ENCODE results near the gene SIRPD. TPM values are rescaled to one million over a fixed set of nuclear protein-coding genes. Genes with fewer than 3 reads are reported as not detected.

The SIRPD gene
- total RNA-seq, 2 donors from 2014 or later = not detected

DNA sequence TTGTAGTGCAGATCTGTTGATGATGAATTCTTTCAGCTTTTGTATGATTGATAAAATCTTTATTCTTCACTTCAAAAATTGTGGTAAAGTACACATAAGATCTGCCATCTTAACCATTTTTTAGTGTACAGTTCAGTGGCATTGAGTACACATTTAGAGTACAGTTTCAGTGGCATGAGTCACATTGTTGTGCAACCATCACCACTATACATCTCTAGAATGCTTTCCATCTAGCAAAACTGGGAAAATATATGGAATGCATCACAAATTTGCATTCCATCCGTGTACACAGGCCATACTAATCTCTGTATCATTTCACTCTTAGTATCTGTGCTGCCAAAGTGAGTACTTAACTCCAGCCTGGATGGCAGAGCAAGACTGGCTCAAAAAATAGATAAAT, 28.7 kb downstream of the SIRPD start:
- Histone ChIP-seq H3K9ac (ENCODE audit: low read depth in 2 of 2, low read length in 2 of 2) (no peak overlapping the region), H3K27me3 (no peaks in the 10 kb centered on the region), H3K4me1 (no peaks in the 10 kb centered on the region), H3K4me3 (no peak overlapping the region), H3K9me3 (no peaks in the 10 kb centered on the region), H3K36me3 (no peaks in the 10 kb centered on the region), H3K27ac (no peak overlapping the region)
- intact Hi-C loops (cut with DNase I) = no loop called here
- TF ChIP-seq, protein P1, sequence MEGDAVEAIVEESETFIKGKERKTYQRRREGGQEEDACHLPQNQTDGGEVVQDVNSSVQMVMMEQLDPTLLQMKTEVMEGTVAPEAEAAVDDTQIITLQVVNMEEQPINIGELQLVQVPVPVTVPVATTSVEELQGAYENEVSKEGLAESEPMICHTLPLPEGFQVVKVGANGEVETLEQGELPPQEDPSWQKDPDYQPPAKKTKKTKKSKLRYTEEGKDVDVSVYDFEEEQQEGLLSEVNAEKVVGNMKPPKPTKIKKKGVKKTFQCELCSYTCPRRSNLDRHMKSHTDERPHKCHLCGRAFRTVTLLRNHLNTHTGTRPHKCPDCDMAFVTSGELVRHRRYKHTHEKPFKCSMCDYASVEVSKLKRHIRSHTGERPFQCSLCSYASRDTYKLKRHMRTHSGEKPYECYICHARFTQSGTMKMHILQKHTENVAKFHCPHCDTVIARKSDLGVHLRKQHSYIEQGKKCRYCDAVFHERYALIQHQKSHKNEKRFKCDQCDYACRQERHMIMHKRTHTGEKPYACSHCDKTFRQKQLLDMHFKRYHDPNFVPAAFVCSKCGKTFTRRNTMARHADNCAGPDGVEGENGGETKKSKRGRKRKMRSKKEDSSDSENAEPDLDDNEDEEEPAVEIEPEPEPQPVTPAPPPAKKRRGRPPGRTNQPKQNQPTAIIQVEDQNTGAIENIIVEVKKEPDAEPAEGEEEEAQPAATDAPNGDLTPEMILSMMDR (IDR thresholded peaks at IDR 0.05) = no peak
- DNase-seq = no peak

DNA sequence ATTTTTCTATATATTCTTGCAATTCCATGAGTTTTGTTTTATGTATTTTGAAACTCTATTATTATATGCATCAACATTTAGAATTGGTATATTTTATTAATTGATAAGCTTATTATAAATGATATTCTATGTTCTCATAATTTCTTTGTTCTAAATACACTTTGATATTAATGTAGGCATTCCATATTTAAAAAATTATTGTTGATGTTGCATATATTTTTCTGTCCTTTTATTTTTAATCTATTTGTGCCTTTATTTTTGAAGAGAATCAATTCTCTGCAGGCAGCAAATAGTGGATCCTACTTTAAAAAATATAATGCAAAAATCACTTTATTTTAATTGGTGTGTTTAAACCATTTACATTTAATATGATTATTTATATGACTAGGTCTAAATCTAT, 29.6 kb downstream of the SIRPD start:
- intact Hi-C loops (cut with DNase I) = no loop called here
- Histone ChIP-seq H3K4me1 (no peaks in the 10 kb centered on the region), H3K27me3 (no peaks in the 10 kb centered on the region), H3K4me3 (no peak overlapping the region), H3K9ac (ENCODE audit: low read depth in 2 of 2, low read length in 2 of 2) (no peak overlapping the region), H3K27ac (no peak overlapping the region), H3K36me3 (no peaks in the 10 kb centered on the region), H3K9me3 (no peaks in the 10 kb centered on the region)
- no peak for DNase-seq
- TF ChIP-seq, protein P1 (IDR thresholded peaks at IDR 0.05) = no peak

DNA sequence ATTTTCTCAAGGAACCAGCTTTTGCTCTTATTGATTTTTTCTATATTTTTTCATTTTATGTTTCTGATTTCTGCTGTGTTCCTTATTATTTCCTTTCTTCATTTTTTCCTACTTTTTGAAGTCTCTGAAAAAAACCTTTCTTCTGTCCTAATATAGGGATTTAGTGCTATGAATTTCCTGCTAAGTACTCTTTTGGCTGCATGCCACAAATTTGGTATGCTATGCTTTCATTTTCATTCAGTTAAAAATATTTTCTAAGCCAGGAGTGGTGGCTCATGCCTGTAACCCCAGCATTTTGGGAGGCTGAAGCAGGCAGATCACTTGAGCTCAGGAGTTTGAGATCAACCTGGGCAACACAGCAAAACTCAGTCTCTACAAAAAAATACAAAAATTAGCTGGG, 30.6 kb downstream of the SIRPD start:
- Histone ChIP-seq H3K9me3 (no peaks in the 10 kb centered on the region), H3K36me3 (no peaks in the 10 kb centered on the region), H3K4me3 (no peak overlapping the region), H3K4me1 (no peaks in the 10 kb centered on the region), H3K9ac (ENCODE audit: low read depth in 2 of 2, low read length in 2 of 2) (no peak overlapping the region), H3K27ac (no peak overlapping the region), H3K27me3 (no peaks in the 10 kb centered on the region)
- TF ChIP-seq, protein P1 (IDR thresholded peaks at IDR 0.05) = no peak
- intact Hi-C loops (cut with DNase I) = no loop called here
- no peak for DNase-seq

DNA sequence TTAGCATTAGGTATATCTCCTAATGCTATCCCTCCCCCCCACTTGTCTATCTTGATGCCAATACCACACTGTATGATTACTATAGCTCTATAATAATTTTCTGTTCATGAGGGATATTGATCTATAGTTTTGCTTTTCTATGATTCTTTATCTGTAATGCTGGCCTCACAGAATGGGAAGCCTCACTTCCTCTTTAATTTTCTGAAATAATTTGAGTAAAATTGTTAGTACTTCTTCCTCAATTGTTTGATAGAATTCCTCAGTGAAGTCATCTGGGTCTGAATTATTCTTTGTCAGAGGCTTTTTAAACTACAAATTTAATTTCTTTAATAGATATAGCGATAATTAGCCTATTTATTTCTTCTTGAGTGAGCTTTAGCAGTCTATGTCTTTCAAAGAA, 31.2 kb downstream of the SIRPD start:
- intact Hi-C loops (cut with DNase I) = no loop called here
- Histone ChIP-seq H3K27ac (no peak overlapping the region), H3K27me3 (no peaks in the 10 kb centered on the region), H3K9me3 (no peaks in the 10 kb centered on the region), H3K4me1 (no peaks in the 10 kb centered on the region), H3K36me3 (no peaks in the 10 kb centered on the region), H3K9ac (ENCODE audit: low read depth in 2 of 2, low read length in 2 of 2) (no peak overlapping the region), H3K4me3 (no peak overlapping the region)
- no peak for DNase-seq
- TF ChIP-seq, protein P1 (IDR thresholded peaks at IDR 0.05) = no peak

DNA sequence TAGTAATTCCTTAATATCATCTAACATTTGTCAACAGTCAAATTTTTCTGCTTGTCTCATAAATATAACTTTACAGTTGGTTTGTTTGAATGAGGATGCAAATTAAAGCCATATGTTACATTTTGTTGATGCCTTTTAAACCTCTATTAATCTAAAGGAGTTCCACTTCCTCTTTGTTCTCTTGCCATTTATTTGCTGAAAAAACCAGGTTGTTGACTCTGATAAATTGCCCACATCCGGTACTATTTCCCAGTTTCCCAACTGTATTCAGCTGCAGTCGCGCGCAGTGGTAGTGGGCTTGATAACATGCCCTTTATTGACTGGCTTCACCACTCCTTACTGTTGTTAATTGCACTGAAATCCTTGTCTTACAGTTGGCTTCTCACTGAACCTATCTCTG, 33.5 kb downstream of the SIRPD start:
- intact Hi-C loops (cut with DNase I) = no loop called here
- no peak for DNase-seq
- Histone ChIP-seq H3K27me3 (no peaks in the 10 kb centered on the region), H3K27ac (no peak overlapping the region), H3K36me3 (no peaks in the 10 kb centered on the region), H3K4me3 (no peak overlapping the region), H3K9me3 (no peaks in the 10 kb centered on the region), H3K4me1 (no peaks in the 10 kb centered on the region), H3K9ac (ENCODE audit: low read depth in 2 of 2, low read length in 2 of 2) (no peak overlapping the region)
- TF ChIP-seq, protein P1 (IDR thresholded peaks at IDR 0.05) = no peak

DNA sequence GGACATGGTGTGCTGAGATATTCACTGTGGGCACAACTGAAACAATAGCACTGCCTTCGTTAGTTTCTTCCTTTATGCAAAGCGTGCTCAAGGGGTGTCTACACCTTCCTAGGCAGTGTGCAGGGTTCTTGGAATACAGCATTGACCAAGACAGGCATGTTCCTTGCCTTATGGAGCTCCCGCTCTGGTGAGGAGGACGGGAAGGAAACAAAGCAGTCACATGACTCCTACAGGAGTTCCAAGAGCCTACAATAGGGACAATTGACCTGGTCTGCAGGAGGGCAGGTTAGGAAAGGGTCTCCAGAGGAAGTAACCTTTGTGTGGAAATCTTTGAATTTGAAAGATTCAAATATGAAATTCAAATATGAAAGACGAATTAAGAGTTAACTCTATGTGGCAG, 40.5 kb downstream of the SIRPD start:
- Histone ChIP-seq H3K9me3 (no peaks in the 10 kb centered on the region), H3K9ac (ENCODE audit: low read depth in 2 of 2, low read length in 2 of 2) (no peak overlapping the region), H3K4me3 (no peak overlapping the region), H3K27ac (no peak overlapping the region), H3K4me1 (no peaks in the 10 kb centered on the region), H3K27me3 (no peaks in the 10 kb centered on the region), H3K36me3 (no peaks in the 10 kb centered on the region)
- intact Hi-C loops (cut with DNase I) = no loop called here
- DNase-seq = no peak
- TF ChIP-seq, protein P1 (IDR thresholded peaks at IDR 0.05) = no peak

Measured in colonic mucosa (tissue), 4 donors.